Right lobe of liver (tissue), 4 donors: Measurements from ENCODE around the gene PITPNM3.

ENCODE experiments used
- POLR2A ChIP-seq: fragments of 450-650 bp; IDR thresholded peaks from one replicate; pipeline ENCODE4 v1.6.1; 2017; ENCODE audit warnings: antibody characterized with exemption, mild to moderate bottlenecking
- TF ChIP-seq, protein P1 (sequence below), 4 donors: fragments of 200-600 bp in 3 of 4; fragments of 450-650 bp in 1 of 4; IDR thresholded peaks; one replicate each; pipeline versions ENCODE4 v1.5.1 to v1.8.0; 2016 to 2022; ENCODE audit warnings: antibody characterized with exemption in 4 of 4, mild to moderate bottlenecking in 2 of 4
- donor health status: DM: no; HTN: no; CAD: no.
- donor health status: DM: no; HTN: no; CAD: no.
- donor health status: DM: no; HTN: yes; CAD: no.

GRCh38 chr17:6488008-6488539, 68.3 kb downstream of the PITPNM3 start:
- no peak for TF ChIP-seq POLR2A
- TF ChIP-seq, protein P1, sequence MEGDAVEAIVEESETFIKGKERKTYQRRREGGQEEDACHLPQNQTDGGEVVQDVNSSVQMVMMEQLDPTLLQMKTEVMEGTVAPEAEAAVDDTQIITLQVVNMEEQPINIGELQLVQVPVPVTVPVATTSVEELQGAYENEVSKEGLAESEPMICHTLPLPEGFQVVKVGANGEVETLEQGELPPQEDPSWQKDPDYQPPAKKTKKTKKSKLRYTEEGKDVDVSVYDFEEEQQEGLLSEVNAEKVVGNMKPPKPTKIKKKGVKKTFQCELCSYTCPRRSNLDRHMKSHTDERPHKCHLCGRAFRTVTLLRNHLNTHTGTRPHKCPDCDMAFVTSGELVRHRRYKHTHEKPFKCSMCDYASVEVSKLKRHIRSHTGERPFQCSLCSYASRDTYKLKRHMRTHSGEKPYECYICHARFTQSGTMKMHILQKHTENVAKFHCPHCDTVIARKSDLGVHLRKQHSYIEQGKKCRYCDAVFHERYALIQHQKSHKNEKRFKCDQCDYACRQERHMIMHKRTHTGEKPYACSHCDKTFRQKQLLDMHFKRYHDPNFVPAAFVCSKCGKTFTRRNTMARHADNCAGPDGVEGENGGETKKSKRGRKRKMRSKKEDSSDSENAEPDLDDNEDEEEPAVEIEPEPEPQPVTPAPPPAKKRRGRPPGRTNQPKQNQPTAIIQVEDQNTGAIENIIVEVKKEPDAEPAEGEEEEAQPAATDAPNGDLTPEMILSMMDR (IDR thresholded peaks at IDR 0.05) = no peak
